Central memory CD8-positive, alpha-beta T cell (primary cell): ENCODE data around the gene PGAP3.
A peak's percentile ranks its signal among the peaks of the same experiment; 100 is the strongest.

ENCODE experiments used
- ATAC-seq: fragments of 150-1000 bp; cut with Tn5 transposase; replicated peaks from 2 replicates; pipeline ENCODE4 v1.10.0; 2022; ENCODE audit warnings: mild to moderate bottlenecking, moderate FRiP score, moderate number of reproducible peaks; ENCODE audit not compliant: poor library complexity, severe bottlenecking; ENCODE audit errors: extremely low read depth
- DNase-seq, 2 donors: peaks; one replicate each; pipeline ENCODE4 v3.0.0; 2021; ENCODE audit warnings: low spot score in 2 of 2
- H3K27ac Mint-ChIP-seq: one replicate; pipeline ENCODE4 v1.8.0; 2022; ENCODE audit warnings: low read depth, mild to moderate bottlenecking, moderate library complexity, mixed read lengths
- H3K27me3 Mint-ChIP-seq: one replicate; pipeline ENCODE4 v1.8.0; 2022; ENCODE audit warnings: mixed read lengths
- H3K36me3 Mint-ChIP-seq: one replicate; pipeline ENCODE4 v1.8.0; 2022; ENCODE audit warnings: mild to moderate bottlenecking, moderate library complexity, mixed read lengths; ENCODE audit not compliant: insufficient read depth
- H3K4me1 Mint-ChIP-seq: one replicate; pipeline ENCODE4 v1.8.0; 2022; ENCODE audit warnings: mixed read lengths
- H3K4me3 Mint-ChIP-seq: one replicate; pipeline ENCODE4 v1.8.0; 2022; ENCODE audit warnings: mild to moderate bottlenecking, moderate library complexity, mixed read lengths
- H3K9me3 Mint-ChIP-seq: one replicate; pipeline ENCODE4 v1.8.0; 2022; ENCODE audit warnings: mixed read lengths

Gene PGAP3

DNA sequence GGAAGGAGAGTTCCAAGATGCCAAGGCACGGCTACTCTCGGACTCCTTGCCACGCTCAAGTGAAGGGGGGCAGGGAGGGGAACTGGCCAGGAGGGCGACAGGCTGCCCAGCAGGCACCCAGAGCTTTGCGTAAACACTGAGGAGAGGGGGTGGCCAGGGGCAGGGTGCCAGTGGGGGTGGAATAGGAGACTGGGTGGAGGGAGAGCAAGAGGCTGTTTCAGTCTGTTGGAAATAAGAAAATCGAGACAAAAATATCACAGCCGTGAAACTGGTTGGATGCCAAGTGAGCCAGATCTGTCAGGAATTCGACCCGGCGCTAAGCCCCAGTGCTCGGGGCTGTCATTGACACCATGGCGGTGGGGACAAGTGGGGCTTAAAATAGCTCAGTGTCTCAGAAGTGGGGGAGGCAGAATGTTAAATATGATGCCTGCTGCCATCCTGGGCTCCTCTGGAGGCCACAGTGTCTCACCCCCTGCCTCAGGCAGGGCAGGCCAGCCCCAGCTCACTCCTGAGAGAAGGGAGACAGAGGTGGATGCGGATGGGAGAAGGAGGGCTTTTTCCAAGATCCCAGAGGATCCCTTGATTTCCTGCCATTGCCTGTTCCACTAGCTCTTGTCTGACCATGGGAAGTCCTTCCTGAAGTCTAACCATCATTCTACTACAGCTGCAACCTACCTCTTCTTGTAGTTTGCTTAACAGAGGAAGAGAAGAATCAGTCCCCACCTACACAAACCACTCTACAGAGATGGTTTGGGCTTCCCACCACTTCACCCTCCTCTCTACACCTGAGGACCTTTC lies 10.1 kb downstream of the PGAP3 start:
- peaks cover 63% of the 10 kb centered on the region for H3K4me1 Mint-ChIP-seq
- DNase-seq (no peak), ATAC-seq (no peak)
- H3K36me3 Mint-ChIP-seq = peaks cover 12% of the 10 kb centered on the region
- no peaks in the 10 kb centered on the region for H3K27me3 Mint-ChIP-seq
- H3K9me3 Mint-ChIP-seq = no peaks in the 10 kb centered on the region
- peak overlapping the region; percentile 4 for H3K4me3 Mint-ChIP-seq
- H3K27ac Mint-ChIP-seq = peak overlapping the region; percentile 98

DNA sequence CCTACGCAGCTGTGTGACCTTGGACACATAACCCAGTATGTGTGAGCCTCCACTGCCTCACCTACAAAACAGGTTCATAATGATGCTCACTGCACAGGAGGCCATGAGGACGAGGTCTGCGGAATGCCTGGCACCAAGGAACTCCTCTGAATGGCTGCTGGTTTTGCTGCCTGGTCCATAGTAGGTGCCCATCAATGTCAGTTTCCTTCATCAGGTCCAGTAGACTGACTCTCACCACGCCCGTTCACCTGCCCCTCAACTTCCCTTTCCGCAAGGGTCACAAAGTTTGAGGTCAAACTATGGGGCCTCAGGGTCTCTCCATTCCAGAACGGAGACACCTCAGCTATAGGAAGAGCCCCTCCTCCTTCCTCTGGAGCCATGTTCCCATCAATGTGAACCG lies 10.8 kb downstream of the PGAP3 start:
- DNase-seq = no peak
- H3K27ac Mint-ChIP-seq = peak overlapping the region; percentile 98
- no peak for ATAC-seq
- peaks cover 68% of the 10 kb centered on the region for H3K4me1 Mint-ChIP-seq
- peak overlapping the region; percentile 4 for H3K4me3 Mint-ChIP-seq
- no peaks in the 10 kb centered on the region for H3K27me3 Mint-ChIP-seq
- H3K36me3 Mint-ChIP-seq = peaks cover 10% of the 10 kb centered on the region
- no peaks in the 10 kb centered on the region for H3K9me3 Mint-ChIP-seq

DNA sequence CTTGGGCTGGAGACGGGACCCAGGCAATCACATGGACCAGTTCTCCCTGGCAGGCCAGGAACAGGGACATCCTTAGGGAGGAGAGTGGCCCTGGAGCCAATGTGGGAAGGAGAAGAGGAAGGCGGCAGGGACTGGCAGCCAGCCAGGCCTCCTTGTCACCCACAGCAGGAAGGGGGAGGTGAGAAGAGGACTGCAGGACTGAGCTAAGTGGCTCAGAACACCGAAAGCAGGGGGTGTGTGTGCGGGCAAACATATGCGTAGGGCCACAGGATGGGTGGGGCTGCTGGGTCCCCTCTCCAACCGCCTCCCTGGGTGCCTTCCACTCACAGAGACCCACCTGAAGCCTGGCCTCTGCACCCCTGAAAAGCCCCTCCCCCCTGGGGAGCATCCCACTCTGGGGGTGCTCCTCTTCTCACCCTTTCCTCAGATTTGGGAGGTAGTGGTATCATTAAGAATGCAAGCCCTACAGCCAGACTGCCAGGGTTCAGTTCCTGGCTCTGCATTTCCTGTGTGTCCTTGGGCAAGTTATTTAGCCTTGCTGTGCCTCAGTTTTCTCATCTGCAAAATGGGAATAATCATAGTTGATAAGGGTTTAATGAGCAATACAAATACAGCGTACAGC lies 11.5 kb downstream of the PGAP3 start:
- Mint-ChIP-seq H3K36me3 (peaks cover 8% of the 10 kb centered on the region), H3K4me1 (peaks cover 71% of the 10 kb centered on the region), H3K4me3 (peak overlapping the region; percentile 37), H3K27ac (peak overlapping the region; percentile 98), H3K27me3 (no peaks in the 10 kb centered on the region), H3K9me3 (no peaks in the 10 kb centered on the region)
- DNase-seq = peak in 1 of 2 donors; percentile 62
- ATAC-seq = peak; percentile 88

DNA sequence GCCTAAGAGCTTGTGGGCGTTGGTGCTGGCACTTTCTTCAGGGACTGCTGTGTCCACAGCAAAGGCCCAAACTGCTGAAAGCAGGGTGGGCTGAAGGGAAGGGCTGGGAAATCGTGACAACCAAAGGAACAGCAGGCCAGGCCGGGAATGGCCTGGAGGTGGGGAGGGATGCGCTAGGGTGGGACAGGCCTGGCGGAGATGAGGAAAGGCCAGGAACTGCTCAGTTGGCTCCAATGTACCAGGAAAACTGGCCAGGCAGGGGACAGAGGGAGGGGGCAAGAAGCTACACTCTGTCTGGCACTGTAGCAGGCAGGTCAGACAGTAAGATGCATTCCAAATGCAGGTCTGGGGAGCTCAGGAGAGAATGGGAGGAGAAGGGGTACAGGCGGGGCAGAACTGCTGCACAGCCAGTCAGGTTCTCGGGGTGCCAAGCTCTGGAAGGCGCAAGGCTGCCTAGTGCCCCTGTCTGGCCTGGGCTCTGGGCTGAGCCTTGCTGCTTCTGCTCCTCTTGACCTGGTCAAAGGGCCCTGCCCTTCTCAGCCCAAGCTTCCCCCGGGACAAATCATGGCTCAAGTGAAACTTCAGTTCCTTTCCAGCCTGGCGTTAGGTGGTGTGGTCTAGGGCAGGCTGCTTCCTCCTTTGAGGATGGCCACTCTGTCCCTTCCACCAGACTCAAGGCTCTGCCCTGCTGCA lies 12.3 kb downstream of the PGAP3 start:
- no peak for DNase-seq
- peaks cover 64% of the 10 kb centered on the region for H3K4me1 Mint-ChIP-seq
- H3K27me3 Mint-ChIP-seq = no peaks in the 10 kb centered on the region
- peak overlapping the region; percentile 54 for H3K4me3 Mint-ChIP-seq
- H3K9me3 Mint-ChIP-seq = no peaks in the 10 kb centered on the region
- H3K36me3 Mint-ChIP-seq = peaks cover 6% of the 10 kb centered on the region
- no peak for ATAC-seq
- peak overlapping the region; percentile 98 for H3K27ac Mint-ChIP-seq

DNA sequence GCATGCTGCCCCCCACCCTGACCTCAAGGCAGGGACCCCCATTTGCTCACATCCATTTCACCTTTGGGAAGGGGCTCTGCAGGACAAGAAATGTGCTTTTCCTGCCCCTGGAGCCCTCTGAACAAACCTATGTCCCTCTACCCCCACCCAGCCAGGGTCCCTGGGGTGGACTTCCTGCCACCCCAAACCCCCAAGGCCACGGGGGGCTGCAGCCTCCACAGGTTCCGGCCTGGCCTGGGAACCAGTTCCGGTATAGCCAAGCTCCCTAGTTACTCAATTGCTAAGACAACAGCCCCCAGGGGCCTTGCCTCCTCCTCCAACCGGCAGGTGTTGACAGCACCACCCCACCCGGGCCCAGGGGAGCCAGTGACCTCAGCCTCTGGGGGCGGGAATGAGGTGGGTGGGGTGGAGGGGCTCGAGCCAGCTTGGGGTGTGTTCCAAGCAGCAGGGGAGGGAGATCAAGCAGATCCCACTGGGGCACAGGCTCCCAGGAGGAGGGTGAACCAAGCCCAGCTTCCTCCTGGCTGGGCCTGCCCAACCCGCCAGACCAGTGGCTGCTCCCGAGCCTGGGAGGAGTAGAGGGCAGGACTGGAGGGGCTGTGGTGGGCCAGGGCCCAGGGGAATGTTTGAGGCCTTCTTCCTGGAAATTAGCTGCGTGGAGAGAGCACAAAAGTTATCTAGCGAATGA lies 13.0 kb downstream of the PGAP3 start:
- peak overlapping the region; percentile 54 for H3K4me3 Mint-ChIP-seq

DNA sequence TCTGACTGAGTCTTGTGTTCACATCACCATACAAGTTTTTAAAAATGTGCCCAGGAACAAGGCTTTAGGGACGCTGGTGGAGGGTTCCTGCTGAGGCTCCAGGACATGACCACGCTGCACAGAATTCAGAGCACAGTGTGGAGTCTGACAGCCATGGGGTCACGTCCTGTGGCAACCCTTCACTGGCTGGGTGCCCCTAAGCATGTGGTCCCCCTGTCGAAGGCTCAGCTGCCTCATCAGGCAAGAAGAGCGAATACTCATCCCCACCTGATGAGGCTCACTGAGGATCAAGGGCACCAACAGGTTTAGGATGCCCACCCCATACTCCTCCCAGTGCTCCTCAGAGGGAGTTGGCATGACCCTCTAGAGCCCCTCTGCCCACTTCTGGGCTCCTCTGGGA lies 13.7 kb downstream of the PGAP3 start:
- no peak overlapping the region for H3K4me3 Mint-ChIP-seq
- no peaks in the 10 kb centered on the region for H3K9me3 Mint-ChIP-seq
- ATAC-seq = no peak
- DNase-seq = no peak
- no peak overlapping the region for H3K27ac Mint-ChIP-seq
- peaks cover 3% of the 10 kb centered on the region for H3K36me3 Mint-ChIP-seq
- H3K27me3 Mint-ChIP-seq = no peaks in the 10 kb centered on the region
- peaks cover 50% of the 10 kb centered on the region for H3K4me1 Mint-ChIP-seq

More for the DNA sequence above, 13.0 kb downstream of the PGAP3 start:
- Mint-ChIP-seq H3K4me1 (peaks cover 57% of the 10 kb centered on the region), H3K27ac (peak overlapping the region; percentile 98), H3K9me3 (no peaks in the 10 kb centered on the region), H3K36me3 (peaks cover 6% of the 10 kb centered on the region), H3K27me3 (no peaks in the 10 kb centered on the region)
- DNase-seq (no peak), ATAC-seq (no peak)

DNA sequence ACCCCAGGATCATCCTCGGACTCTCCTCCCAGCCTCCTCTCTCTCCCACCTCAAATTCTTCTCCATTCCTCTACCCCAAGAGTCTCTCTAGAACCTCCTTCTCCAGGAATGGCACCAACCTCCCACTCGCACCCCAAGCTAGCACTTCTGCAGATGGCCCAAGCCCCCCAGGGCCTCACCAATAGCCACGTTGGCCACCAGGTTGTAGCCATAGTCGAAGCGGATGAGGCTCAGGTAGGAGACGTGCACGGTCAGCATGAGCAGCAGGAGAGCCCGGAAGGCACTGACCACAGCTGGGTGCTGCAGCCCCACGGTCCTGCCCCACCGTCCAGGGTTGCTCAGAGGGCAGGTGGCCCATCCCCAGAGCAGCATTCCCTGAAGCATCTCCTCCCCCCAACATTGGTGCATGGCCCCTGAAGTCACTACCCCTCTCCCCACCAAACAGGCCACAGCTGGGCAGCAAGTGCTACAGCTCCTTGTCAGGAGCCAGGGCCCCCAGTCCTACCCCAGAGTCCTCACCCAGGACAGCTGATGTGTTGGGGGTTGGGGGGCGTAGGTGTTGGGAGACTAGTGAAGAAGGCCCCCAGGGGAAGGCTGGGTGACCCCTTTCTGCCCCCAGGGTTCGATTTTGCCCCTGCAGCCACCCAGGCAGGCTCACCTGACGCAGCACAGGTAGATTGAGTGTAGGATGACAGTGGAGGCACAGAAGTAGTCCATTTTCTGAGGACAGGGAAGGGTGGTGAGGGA lies 14.3 kb downstream of the PGAP3 start:
- Mint-ChIP-seq H3K36me3 (peaks cover 3% of the 10 kb centered on the region), H3K27me3 (no peaks in the 10 kb centered on the region), H3K4me1 (peaks cover 48% of the 10 kb centered on the region), H3K4me3 (no peak overlapping the region), H3K9me3 (no peaks in the 10 kb centered on the region), H3K27ac (no peak overlapping the region)
- ATAC-seq = no peak
- DNase-seq = no peak

DNA sequence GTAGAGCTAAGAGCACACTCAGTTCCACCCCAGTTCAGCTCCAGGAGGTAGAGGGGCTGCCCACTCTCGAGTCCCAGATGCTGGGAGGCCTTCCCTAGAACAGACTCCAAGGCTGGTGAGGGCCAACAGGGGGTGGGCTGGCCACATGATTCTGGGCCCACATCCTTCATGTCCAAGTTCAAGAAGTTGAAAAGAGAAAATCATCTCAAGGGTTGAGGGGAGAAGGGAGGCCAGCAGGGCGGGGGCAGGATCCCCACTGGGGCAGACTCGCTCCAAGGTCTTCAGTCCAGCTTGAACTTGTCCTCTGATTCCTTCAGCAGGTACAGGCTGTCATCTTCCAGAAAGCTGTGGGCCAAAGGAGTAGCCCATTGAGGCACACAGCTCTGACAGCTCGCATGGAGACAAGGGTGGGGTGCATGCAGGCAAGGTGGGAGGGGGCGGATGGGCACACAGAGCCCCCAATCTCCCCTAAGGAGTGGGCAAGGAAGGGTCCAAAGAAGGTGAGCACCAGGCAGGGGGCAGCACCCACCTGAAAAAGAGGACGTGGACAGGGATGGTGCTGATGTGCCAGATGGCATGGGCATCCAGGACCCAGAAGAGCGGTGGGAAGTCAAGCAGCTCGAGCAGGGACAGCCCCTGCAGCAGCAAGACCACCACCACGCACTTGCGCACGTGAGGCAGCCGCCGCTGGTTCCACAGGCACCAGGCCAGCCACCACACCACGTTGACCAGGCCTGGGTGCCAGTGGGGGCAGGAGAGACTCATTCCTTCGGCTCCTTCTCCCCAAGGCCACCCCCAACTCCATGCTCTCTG lies 15.1 kb downstream of the PGAP3 start:
- no peak for DNase-seq
- no peak overlapping the region for H3K4me3 Mint-ChIP-seq
- no peak for ATAC-seq
- H3K27me3 Mint-ChIP-seq = no peaks in the 10 kb centered on the region
- H3K4me1 Mint-ChIP-seq = peaks cover 48% of the 10 kb centered on the region
- H3K27ac Mint-ChIP-seq = no peak overlapping the region
- H3K36me3 Mint-ChIP-seq = peaks cover 3% of the 10 kb centered on the region
- no peaks in the 10 kb centered on the region for H3K9me3 Mint-ChIP-seq

DNA sequence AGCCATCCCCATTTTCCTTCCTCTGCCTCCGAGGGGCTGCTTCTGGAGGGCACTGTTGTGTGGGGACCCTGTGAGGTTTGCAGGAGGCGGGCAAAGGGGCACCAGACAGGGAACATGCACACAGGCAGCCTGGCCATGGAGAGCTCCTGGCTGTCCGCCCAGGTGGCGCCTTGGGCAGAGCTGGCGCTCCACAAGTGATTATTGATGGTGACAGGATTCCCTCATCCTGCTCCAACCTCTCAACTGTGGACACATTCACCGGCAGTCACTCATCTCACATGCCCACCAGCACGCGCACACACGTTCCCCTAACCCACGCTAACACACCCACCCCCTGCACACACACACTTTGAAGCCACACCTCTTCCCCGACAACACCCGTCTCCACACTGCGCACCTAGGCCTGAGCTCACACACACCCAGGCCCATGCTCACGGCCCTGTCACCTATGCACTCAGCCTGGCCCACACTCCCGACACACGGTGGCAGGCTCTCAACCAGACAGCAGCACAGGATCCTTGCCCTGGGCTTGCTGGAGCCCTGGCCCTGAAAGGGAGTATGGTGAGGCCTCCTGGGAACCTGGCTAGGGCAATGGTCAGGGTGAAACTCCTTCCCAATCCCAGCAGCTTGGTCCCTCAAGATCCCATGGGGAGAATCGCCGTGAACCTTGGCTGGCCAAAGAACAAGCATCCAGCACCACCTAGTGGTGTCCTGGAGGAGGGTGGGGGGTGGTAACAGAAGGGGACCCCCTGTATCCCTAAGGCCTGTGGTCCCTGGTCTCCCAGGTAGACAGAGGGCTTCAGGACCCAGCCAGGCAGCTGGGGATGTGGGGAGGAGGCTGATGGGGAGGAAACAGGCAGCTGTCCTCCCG lies 16.0 kb downstream of the PGAP3 start:
- peaks cover 42% of the 10 kb centered on the region for H3K4me1 Mint-ChIP-seq
- H3K9me3 Mint-ChIP-seq = no peaks in the 10 kb centered on the region
- ATAC-seq = no peak
- DNase-seq = no peak
- no peaks in the 10 kb centered on the region for H3K36me3 Mint-ChIP-seq
- H3K27me3 Mint-ChIP-seq = no peaks in the 10 kb centered on the region
- H3K27ac Mint-ChIP-seq = no peak overlapping the region
- H3K4me3 Mint-ChIP-seq = no peak overlapping the region

DNA sequence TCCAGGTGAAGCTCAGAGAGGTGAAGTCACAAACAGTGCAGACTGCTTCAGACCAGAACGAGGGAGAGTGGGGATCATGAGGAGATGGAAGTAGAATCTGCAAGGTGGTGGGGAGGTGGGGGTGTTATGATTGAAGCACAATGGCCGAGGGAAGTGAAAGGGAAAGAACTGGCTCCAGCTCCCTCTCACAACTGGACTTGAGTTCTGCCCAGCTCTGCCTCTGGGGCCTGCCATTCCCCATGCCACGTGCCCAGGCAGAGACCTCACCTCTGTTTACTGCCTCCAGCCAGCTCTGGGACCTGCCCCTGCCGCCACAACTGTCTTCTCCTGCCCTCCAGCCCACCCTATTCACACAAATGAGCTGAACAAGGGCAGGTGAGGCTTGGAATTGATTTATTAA lies 17.1 kb downstream of the PGAP3 start:
- Mint-ChIP-seq H3K27ac (no peak overlapping the region), H3K27me3 (no peaks in the 10 kb centered on the region), H3K36me3 (no peaks in the 10 kb centered on the region), H3K4me1 (peaks cover 33% of the 10 kb centered on the region), H3K9me3 (no peaks in the 10 kb centered on the region), H3K4me3 (no peak overlapping the region)
- ATAC-seq (no peak), DNase-seq (no peak)
